OCI-LY1 (cell line): ENCODE results near the gene LATS2.

ENCODE experiments used
- EZH2 ChIP-seq: fragments of 200-600 bp; sonication (generic), shearing (Covaris generic); IDR thresholded peaks from 2 replicates; pipeline ENCODE4 v1.8.0; 2017; ENCODE audit warnings: borderline replicate concordance, mixed run types, mild to moderate bottlenecking, antibody characterized with exemption, low read length, moderate library complexity, mixed read lengths
- TF ChIP-seq, protein P1 (sequence below): fragments of 200-600 bp; sonication (generic), shearing (Covaris generic); IDR thresholded peaks from 2 replicates; pipeline ENCODE4 v1.5.1; 2017; ENCODE audit warnings: mild to moderate bottlenecking, antibody characterized with exemption, low read length, moderate library complexity, mixed read lengths

DNA sequence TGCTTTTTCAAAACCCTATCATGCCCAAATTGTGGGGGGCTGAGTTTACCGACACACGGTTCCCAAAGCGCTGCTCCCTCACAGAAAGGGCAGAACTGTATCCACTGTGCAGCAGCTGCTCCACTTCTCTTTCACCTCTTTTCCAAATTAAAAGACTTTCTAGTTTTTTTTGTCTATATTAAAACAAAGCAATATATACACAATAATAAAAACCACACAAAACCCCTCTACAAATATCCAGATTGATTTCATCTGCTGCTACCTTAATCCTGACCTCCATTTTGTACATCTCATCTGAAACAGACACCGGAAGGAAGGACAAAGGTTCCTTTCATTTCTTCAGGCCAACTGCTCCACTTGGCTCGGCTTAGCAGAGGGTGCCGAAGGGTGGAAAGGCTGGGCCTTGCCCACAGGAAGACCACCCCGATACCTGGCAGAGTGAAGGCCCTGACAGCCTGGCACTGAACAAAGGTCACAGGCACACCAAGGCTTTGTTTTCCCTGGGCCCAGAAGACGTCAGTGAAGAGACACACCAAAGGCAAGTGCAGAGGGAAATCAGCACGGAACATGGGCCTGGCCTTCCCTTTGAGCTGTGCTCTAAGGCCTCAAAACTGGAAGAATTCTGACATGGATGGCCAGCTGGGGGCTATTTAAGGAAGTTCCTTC, 71.6 kb downstream of the LATS2 start:
- TF ChIP-seq, protein P1, sequence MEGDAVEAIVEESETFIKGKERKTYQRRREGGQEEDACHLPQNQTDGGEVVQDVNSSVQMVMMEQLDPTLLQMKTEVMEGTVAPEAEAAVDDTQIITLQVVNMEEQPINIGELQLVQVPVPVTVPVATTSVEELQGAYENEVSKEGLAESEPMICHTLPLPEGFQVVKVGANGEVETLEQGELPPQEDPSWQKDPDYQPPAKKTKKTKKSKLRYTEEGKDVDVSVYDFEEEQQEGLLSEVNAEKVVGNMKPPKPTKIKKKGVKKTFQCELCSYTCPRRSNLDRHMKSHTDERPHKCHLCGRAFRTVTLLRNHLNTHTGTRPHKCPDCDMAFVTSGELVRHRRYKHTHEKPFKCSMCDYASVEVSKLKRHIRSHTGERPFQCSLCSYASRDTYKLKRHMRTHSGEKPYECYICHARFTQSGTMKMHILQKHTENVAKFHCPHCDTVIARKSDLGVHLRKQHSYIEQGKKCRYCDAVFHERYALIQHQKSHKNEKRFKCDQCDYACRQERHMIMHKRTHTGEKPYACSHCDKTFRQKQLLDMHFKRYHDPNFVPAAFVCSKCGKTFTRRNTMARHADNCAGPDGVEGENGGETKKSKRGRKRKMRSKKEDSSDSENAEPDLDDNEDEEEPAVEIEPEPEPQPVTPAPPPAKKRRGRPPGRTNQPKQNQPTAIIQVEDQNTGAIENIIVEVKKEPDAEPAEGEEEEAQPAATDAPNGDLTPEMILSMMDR: no peak
- TF ChIP-seq EZH2: no peak
